ENCODE results near the gene CNIH2.
"Not testable (repeated sequence)": the region's sequence is repeated elsewhere in the genome, so short reads cannot be mapped to it uniquely, and the experiment has no call there.

Gene CNIH2

GRCh38 chr11:66267379-66268243 lies 10.4 kb upstream of the CNIH2 start:
- Histone ChIP-seq H3K36me3 (ENCODE audit: insufficient read depth, low read length) (peaks cover 53% of the 10 kb centered on the region), H3K4me2 (ENCODE audit: low read length) (peak overlapping the region; percentile 96), H3K4me1 (ENCODE audit: control insufficient read depth, insufficient read depth, low read length) (peaks cover 22% of the 10 kb centered on the region), H3K4me3 (ENCODE audit: low read length) (peak overlapping the region; percentile 82), H3K9me3 (replicated peaks; ENCODE audit: low read length) (no peaks in the 10 kb centered on the region), H3K27me3 (ENCODE audit: control insufficient read depth, insufficient read depth, low read length) (no peaks in the 10 kb centered on the region), H3K9ac (ENCODE audit: low read depth, low read length) (peak overlapping the region; percentile 98)

- peak within 1 kb of the TSS; percentile 97 for H3K4me3 ChIP-seq (ENCODE audit: low read length)
- H3K36me3 ChIP-seq (ENCODE audit: insufficient read depth, low read length): peaks cover 56% of the 10 kb centered on the region
- H3K27me3 ChIP-seq (ENCODE audit: control insufficient read depth, insufficient read depth, low read length): no peaks in the 10 kb centered on the region
- H3K9ac ChIP-seq (ENCODE audit: low read depth, low read length): peak within 1 kb of the TSS; percentile 98
- H3K4me1 ChIP-seq (ENCODE audit: control insufficient read depth, insufficient read depth, low read length): peaks cover 22% of the 10 kb centered on the region
- H3K9me3 ChIP-seq (replicated peaks; ENCODE audit: low read length): no peaks in the 10 kb centered on the region
- peak within 1 kb of the TSS; percentile 96 for H3K4me2 ChIP-seq (ENCODE audit: low read length)
Observed at GRCh38 chr11:66268244-66268951, 9.6 kb upstream of the CNIH2 start, which contains the start of gene RAB1B. TSS of gene RAB1B (plus strand) at chr11:66268639. CDS start at chr11:66268680, 41 bp downstream.

GRCh38 chr11:66268952-66269905 lies 8.7 kb upstream of the CNIH2 start:
- H3K4me1 ChIP-seq (ENCODE audit: control insufficient read depth, insufficient read depth, low read length): peaks cover 22% of the 10 kb centered on the region
- H3K9ac ChIP-seq (ENCODE audit: low read depth, low read length): peak overlapping the region; percentile 98
- H3K36me3 ChIP-seq (ENCODE audit: insufficient read depth, low read length): peaks cover 57% of the 10 kb centered on the region
- peak overlapping the region; percentile 89 for H3K4me2 ChIP-seq (ENCODE audit: low read length)
- H3K4me3 ChIP-seq (ENCODE audit: low read length): peak overlapping the region; percentile 97
- no peaks in the 10 kb centered on the region for H3K9me3 ChIP-seq (replicated peaks; ENCODE audit: low read length)
- no peaks in the 10 kb centered on the region for H3K27me3 ChIP-seq (ENCODE audit: control insufficient read depth, insufficient read depth, low read length)

- peaks cover 55% of the 10 kb centered on the region for H3K36me3 ChIP-seq (ENCODE audit: insufficient read depth, low read length)
- no peak overlapping the region for H3K4me3 ChIP-seq (ENCODE audit: low read length)
- H3K9ac ChIP-seq (ENCODE audit: low read depth, low read length): no peak overlapping the region
- no peaks in the 10 kb centered on the region for H3K27me3 ChIP-seq (ENCODE audit: control insufficient read depth, insufficient read depth, low read length)
- H3K9me3 ChIP-seq (replicated peaks; ENCODE audit: low read length): no peaks in the 10 kb centered on the region
- H3K4me1 ChIP-seq (ENCODE audit: control insufficient read depth, insufficient read depth, low read length): peaks cover 17% of the 10 kb centered on the region
- no peak overlapping the region for H3K4me2 ChIP-seq (ENCODE audit: low read length)
Observed at GRCh38 chr11:66271816-66272215, 6.2 kb upstream of the CNIH2 start.

GRCh38 chr11:66272596-66272995 lies 5.4 kb upstream of the CNIH2 start:
- Histone ChIP-seq H3K4me3 (ENCODE audit: low read length) (no peak overlapping the region), H3K4me1 (ENCODE audit: control insufficient read depth, insufficient read depth, low read length) (peaks cover 14% of the 10 kb centered on the region), H3K27me3 (ENCODE audit: control insufficient read depth, insufficient read depth, low read length) (no peaks in the 10 kb centered on the region), H3K4me2 (ENCODE audit: low read length) (no peak overlapping the region), H3K9me3 (replicated peaks; ENCODE audit: low read length) (no peaks in the 10 kb centered on the region), H3K9ac (ENCODE audit: low read depth, low read length) (no peak overlapping the region), H3K36me3 (ENCODE audit: insufficient read depth, low read length) (peaks cover 53% of the 10 kb centered on the region)

GRCh38 chr11:66274219-66274618 lies 3.8 kb upstream of the CNIH2 start:
- H3K4me1 ChIP-seq (ENCODE audit: control insufficient read depth, insufficient read depth, low read length): peaks cover 12% of the 10 kb centered on the region
- no peaks in the 10 kb centered on the region for H3K27me3 ChIP-seq (ENCODE audit: control insufficient read depth, insufficient read depth, low read length)
- H3K4me2 ChIP-seq (ENCODE audit: low read length): no peak overlapping the region
- H3K4me3 ChIP-seq (ENCODE audit: low read length): no peak overlapping the region
- H3K9ac ChIP-seq (ENCODE audit: low read depth, low read length): no peak overlapping the region
- no peaks in the 10 kb centered on the region for H3K9me3 ChIP-seq (replicated peaks; ENCODE audit: low read length)
- peaks cover 53% of the 10 kb centered on the region for H3K36me3 ChIP-seq (ENCODE audit: insufficient read depth, low read length)

- no peaks in the 10 kb centered on the region for H3K9me3 ChIP-seq (replicated peaks; ENCODE audit: low read length)
- no peak overlapping the region for H3K9ac ChIP-seq (ENCODE audit: low read depth, low read length)
- no peak overlapping the region for H3K4me2 ChIP-seq (ENCODE audit: low read length)
- peaks cover 9% of the 10 kb centered on the region for H3K4me1 ChIP-seq (ENCODE audit: control insufficient read depth, insufficient read depth, low read length)
- no peaks in the 10 kb centered on the region for H3K27me3 ChIP-seq (ENCODE audit: control insufficient read depth, insufficient read depth, low read length)
- H3K4me3 ChIP-seq (ENCODE audit: low read length): no peak overlapping the region
- peaks cover 49% of the 10 kb centered on the region for H3K36me3 ChIP-seq (ENCODE audit: insufficient read depth, low read length)
Observed at GRCh38 chr11:66275396-66275795, 2.6 kb upstream of the CNIH2 start.

- H3K9me3 ChIP-seq (replicated peaks; ENCODE audit: low read length): no peaks in the 10 kb centered on the region
- peaks cover 16% of the 10 kb centered on the region for H3K4me1 ChIP-seq (ENCODE audit: control insufficient read depth, insufficient read depth, low read length)
- no peak overlapping the region for H3K4me3 ChIP-seq (ENCODE audit: low read length)
- no peak overlapping the region for H3K4me2 ChIP-seq (ENCODE audit: low read length)
- peaks cover 46% of the 10 kb centered on the region for H3K36me3 ChIP-seq (ENCODE audit: insufficient read depth, low read length)
- no peak overlapping the region for H3K9ac ChIP-seq (ENCODE audit: low read depth, low read length)
- H3K27me3 ChIP-seq (ENCODE audit: control insufficient read depth, insufficient read depth, low read length): no peaks in the 10 kb centered on the region
Observed at GRCh38 chr11:66275984-66276612, 1.9 kb upstream of the CNIH2 start.

- H3K4me1 ChIP-seq (ENCODE audit: control insufficient read depth, insufficient read depth, low read length): peaks cover 19% of the 10 kb centered on the region
- H3K9me3 ChIP-seq (replicated peaks; ENCODE audit: low read length); H3K4me3 ChIP-seq (ENCODE audit: low read length); H3K27me3 ChIP-seq (ENCODE audit: control insufficient read depth, insufficient read depth, low read length); H3K4me2 ChIP-seq (ENCODE audit: low read length); H3K9ac ChIP-seq (ENCODE audit: low read depth, low read length): not testable (repeated sequence)
- peaks cover 44% of the 10 kb centered on the region for H3K36me3 ChIP-seq (ENCODE audit: insufficient read depth, low read length)
Observed at GRCh38 chr11:66276619-66277018, 1.4 kb upstream of the CNIH2 start.

GRCh38 chr11:66277064-66277463 lies 911 bp upstream of the CNIH2 start:
- not testable (repeated sequence) for H3K9ac ChIP-seq (ENCODE audit: low read depth, low read length); H3K9me3 ChIP-seq (replicated peaks; ENCODE audit: low read length); H3K27me3 ChIP-seq (ENCODE audit: control insufficient read depth, insufficient read depth, low read length); H3K4me3 ChIP-seq (ENCODE audit: low read length); H3K4me2 ChIP-seq (ENCODE audit: low read length)
- Histone ChIP-seq H3K36me3 (ENCODE audit: insufficient read depth, low read length) (peaks cover 39% of the 10 kb centered on the region), H3K4me1 (ENCODE audit: control insufficient read depth, insufficient read depth, low read length) (peaks cover 19% of the 10 kb centered on the region)

Measured in skeletal muscle satellite cell (primary cell).